CD14-positive monocyte (primary cell): ENCODE measurements around the gene CHMP4B. TPM values are rescaled to one million over a fixed set of nuclear protein-coding genes. Genes with fewer than 3 reads are reported as not detected.

Experiments
- DNase-seq, 3 donors: peaks; one replicate each; pipeline ENCODE4 v3.0.0-alpha.2; 2011 to 2022
- H2AFZ ChIP-seq: 2 replicates; pipeline ENCODE4 v1.6.0; 2012; ENCODE audit warnings: mild to moderate bottlenecking, low read depth, low read length, inconsistent platforms; ENCODE audit not compliant: insufficient read depth, poor library complexity, severe bottlenecking
- H3K27ac ChIP-seq, 2 donors: 1 replicate in 1 of 2; 2 replicates in 1 of 2; pipeline ENCODE4 v1.5.1; 2012 to 2013; ENCODE audit warnings: low read length in 2 of 2, control low read depth in 1 of 2, inconsistent platforms in 1 of 2, low read depth in 1 of 2, mild to moderate bottlenecking in 1 of 2
- H3K27me3 ChIP-seq, 2 donors: one replicate each; pipeline versions ENCODE4 v1.6.0 to v1.6.1; 2011 to 2013; ENCODE audit warnings: low read length in 2 of 2; ENCODE audit not compliant: control insufficient read depth in 2 of 2, insufficient read depth in 2 of 2
- H3K36me3 ChIP-seq, 2 donors: replicated peaks in 1 of 2; 1 replicate in 1 of 2; 2 replicates in 1 of 2; pipeline versions ENCODE4 v1.5.1 to v1.6.1; 2012 to 2013; ENCODE audit warnings: low read length in 2 of 2, control low read depth in 1 of 2, inconsistent platforms in 1 of 2, mild to moderate bottlenecking in 1 of 2; ENCODE audit not compliant: insufficient read depth in 2 of 2, control insufficient read depth in 1 of 2
- H3K4me1 ChIP-seq, 2 donors: 1 replicate in 1 of 2; 2 replicates in 1 of 2; pipeline versions ENCODE4 v1.5.1 to v1.6.1; 2012 to 2013; ENCODE audit warnings: low read length in 2 of 2, control low read depth in 1 of 2, inconsistent platforms in 1 of 2, mild to moderate bottlenecking in 1 of 2, moderate library complexity in 1 of 2; ENCODE audit not compliant: insufficient read depth in 2 of 2, control insufficient read depth in 1 of 2
- H3K4me2 ChIP-seq: replicated peaks from 2 replicates; pipeline ENCODE3; 2012; ENCODE audit warnings: low read length, moderate library complexity, mild to moderate bottlenecking; ENCODE audit not compliant: poor library complexity, severe bottlenecking; ENCODE audit errors: extremely low read depth
- H3K4me3 ChIP-seq, 3 experiments: fragments of 200-600 bp in 1 of 3; sonication (generic) in 1 of 3; replicated peaks in 1 of 3; 1 replicate in 2 of 3; 2 replicates in 1 of 3; pipeline ENCODE4 v1.5.1; 2011 to 2013; ENCODE audit warnings: low read length in 3 of 3, mild to moderate bottlenecking in 3 of 3, control low read depth in 2 of 3, low read depth in 2 of 3, inconsistent platforms in 1 of 3, moderate library complexity in 1 of 3
- H3K79me2 ChIP-seq: 2 replicates; pipeline ENCODE4 v1.6.0; 2012; ENCODE audit warnings: mild to moderate bottlenecking, control low read depth, inconsistent platforms, low read length, moderate library complexity; ENCODE audit not compliant: insufficient read depth
- H3K9ac ChIP-seq: 2 replicates; pipeline ENCODE4 v1.6.0; 2017; ENCODE audit warnings: low read length, mild to moderate bottlenecking; ENCODE audit not compliant: insufficient read depth, poor library complexity, severe bottlenecking
- H3K9me3 ChIP-seq, 2 donors: replicated peaks in 1 of 2; 1 replicate in 1 of 2; 2 replicates in 1 of 2; pipeline versions ENCODE4 v1.5.1 to v1.6.1; 2012 to 2013; ENCODE audit warnings: low read length in 2 of 2, control low read depth in 1 of 2; ENCODE audit not compliant: control insufficient read depth in 1 of 2, insufficient read depth in 1 of 2
- H4K20me1 ChIP-seq: 2 replicates; pipeline ENCODE4 v1.6.0; 2012; ENCODE audit warnings: mild to moderate bottlenecking, low read length, control low read depth, moderate library complexity; ENCODE audit not compliant: insufficient read depth
- H3K27ac Mint-ChIP-seq, 7 donors: one replicate each; pipeline ENCODE4 v1.8.0; 2020; ENCODE audit warnings: mild to moderate bottlenecking in 7 of 7, mixed read lengths in 7 of 7, moderate library complexity in 6 of 7, inconsistent platforms in 2 of 7
- H3K27me3 Mint-ChIP-seq, 3 donors: one replicate each; pipeline ENCODE4 v1.8.0; 2021 to 2022; ENCODE audit warnings: low read depth in 3 of 3, mild to moderate bottlenecking in 3 of 3, mixed read lengths in 3 of 3, moderate library complexity in 3 of 3, inconsistent platforms in 1 of 3
- H3K36me3 Mint-ChIP-seq, 2 donors: one replicate each; pipeline ENCODE4 v1.8.0; 2020; ENCODE audit warnings: mixed read lengths in 2 of 2, inconsistent platforms in 1 of 2, mild to moderate bottlenecking in 1 of 2
- H3K4me1 Mint-ChIP-seq: one replicate; pipeline ENCODE4 v1.8.0; 2020; ENCODE audit warnings: mild to moderate bottlenecking, mixed read lengths
- H3K4me3 Mint-ChIP-seq, 2 donors: one replicate each; pipeline ENCODE4 v1.8.0; 2020; ENCODE audit warnings: mild to moderate bottlenecking in 2 of 2, mixed read lengths in 2 of 2, moderate library complexity in 1 of 2
- H3K9me3 Mint-ChIP-seq, 7 donors: one replicate each; pipeline ENCODE4 v1.8.0; 2020 to 2022; ENCODE audit warnings: mixed read lengths in 7 of 7, mild to moderate bottlenecking in 6 of 7, moderate library complexity in 6 of 7, inconsistent platforms in 2 of 7
- CTCF ChIP-seq: fragments of 200-600 bp; IDR thresholded peaks from one replicate; pipeline ENCODE4 v1.8.0; 2022; ENCODE audit warnings: antibody characterized with exemption, mild to moderate bottlenecking
- WGBS: methylation state at CpG from one replicate; pipeline ENCODE4 v1.1.5; 2013; ENCODE audit warnings: missing lambda C conversion rate; ENCODE audit not compliant: insufficient coverage; 5-methylcytosine and 5-hydroxymethylcytosine counted together
- intact Hi-C, 2 donors: fragments of 100-400 bp; cut with micrococcal nuclease; formaldehyde crosslinking; loops; one replicate each; pipeline versions ENCODE4 v1.15.0 to v1.15.1; 2023
- polyA plus RNA-seq, 3 donors: library from polyadenylated mRNA; depleted of rRNA in 1 of 3; unstranded in 2 of 3; stranded (reverse) in 1 of 3; fragments of 300-500 nt in 2 of 3; fragments of >200 nt in 1 of 3; fragmentation: Illumina TruSeq in 2 of 3; gene quantifications; 1 replicate in 2 of 3; 2 replicates in 1 of 3; pipeline ENCODE4 v1.2.3, GENCODE V29; 2012 to 2021

CHMP4B gene
- polyA plus RNA-seq, 3 donors = 7.1 to 181 (median 10.0) TPM

DNA sequence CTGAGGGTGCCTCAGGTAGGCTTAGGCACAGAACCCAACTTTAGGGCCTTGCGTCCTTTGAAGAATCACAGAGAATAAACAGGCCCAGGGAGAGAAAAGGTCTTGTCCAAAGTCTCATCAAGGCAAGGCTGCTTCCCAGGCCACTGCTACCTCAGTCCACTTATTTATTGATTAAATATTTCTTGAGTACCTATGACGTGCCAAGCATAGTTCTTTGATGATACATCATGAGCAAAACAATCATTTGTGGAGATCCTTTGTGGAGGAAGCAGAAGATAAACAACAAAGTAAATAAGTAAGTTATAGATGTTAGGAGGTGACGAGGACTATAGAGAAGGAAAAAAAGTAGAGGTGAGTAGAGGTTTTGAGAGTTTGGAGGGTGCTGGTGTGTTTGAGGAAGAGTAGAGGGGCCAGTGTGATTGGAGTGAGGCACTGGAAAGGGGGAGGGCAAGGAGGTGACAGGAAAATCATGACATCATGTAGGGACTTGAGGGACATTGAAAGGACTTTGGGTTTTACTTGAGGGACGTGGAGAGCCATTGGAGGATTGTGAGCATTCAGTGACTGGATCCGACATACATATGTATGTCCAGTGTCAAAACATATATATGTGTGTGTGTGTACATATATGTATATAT, 14.1 kb upstream of the CHMP4B start:
- no peaks in the 10 kb centered on the region for H3K36me3 ChIP-seq
- H3K27ac Mint-ChIP-seq = no peak overlapping the region
- H2AFZ ChIP-seq = no peak overlapping the region
- TF ChIP-seq CTCF = no peak
- peaks cover 0 to 2% (median 0%) of the 10 kb centered on the region in 7 donors for H3K9me3 Mint-ChIP-seq
- no peaks in the 10 kb centered on the region for H3K79me2 ChIP-seq
- peaks cover 0 to 3% (median 0%) of the 10 kb centered on the region in 3 donors for H3K27me3 Mint-ChIP-seq
- H3K36me3 Mint-ChIP-seq = peaks cover under 1 to 2% of the 10 kb centered on the region in 2 donors
- H3K4me1 Mint-ChIP-seq = peaks cover 27% of the 10 kb centered on the region
- H3K4me3 Mint-ChIP-seq = no peak overlapping the region
- H3K9ac ChIP-seq = no peak overlapping the region
- H3K4me3 ChIP-seq = no peak overlapping the region
- H3K27ac ChIP-seq = no peak overlapping the region
- no peaks in the 10 kb centered on the region for H3K27me3 ChIP-seq
- intact Hi-C loops = no loop called here
- no peaks in the 10 kb centered on the region for H3K9me3 ChIP-seq
- H4K20me1 ChIP-seq = no peaks in the 10 kb centered on the region
- no peak overlapping the region for H3K4me2 ChIP-seq
- WGBS = 100% methylated on average over 2 of the region's 5 CpGs
- H3K4me1 ChIP-seq = peaks cover 10 to 14% of the 10 kb centered on the region in 2 donors
- no peak for DNase-seq

DNA sequence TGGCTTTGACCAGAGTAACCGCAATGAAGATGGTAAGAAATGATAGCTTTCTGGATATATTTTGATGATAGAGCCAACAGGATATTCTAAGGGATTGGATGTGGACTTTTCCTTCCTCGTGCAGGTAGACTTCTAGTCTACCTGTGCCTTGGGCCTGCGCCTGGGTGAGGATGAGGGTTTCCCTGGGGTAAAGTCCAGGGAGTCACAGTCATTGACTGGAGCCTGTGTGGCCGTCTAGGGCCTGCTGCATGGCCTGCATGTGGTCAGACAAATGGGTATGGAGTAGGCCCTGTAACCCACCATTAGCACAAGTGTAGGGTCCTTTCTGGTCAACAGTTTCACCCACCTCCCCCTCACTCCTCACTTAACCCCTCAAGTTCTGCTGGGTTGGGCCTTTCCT, 12.7 kb upstream of the CHMP4B start:
- no peak overlapping the region for H2AFZ ChIP-seq
- H3K4me2 ChIP-seq = no peak overlapping the region
- Mint-ChIP-seq H3K9me3 (peaks cover 0 to 2% (median 0%) of the 10 kb centered on the region in 7 donors), H3K4me1 (peaks cover 18% of the 10 kb centered on the region), H3K36me3 (no peaks in the 10 kb centered on the region), H3K27ac (no peak overlapping the region), H3K27me3 (peaks cover 0 to 4% (median 0%) of the 10 kb centered on the region in 3 donors), H3K4me3 (no peak overlapping the region)
- no peaks in the 10 kb centered on the region for H3K36me3 ChIP-seq
- 90% methylated on average over 3 of the region's 4 CpGs for WGBS
- no peaks in the 10 kb centered on the region for H3K27me3 ChIP-seq
- DNase-seq = no peak
- no peak overlapping the region for H3K27ac ChIP-seq
- H3K4me1 ChIP-seq = peaks cover 10 to 14% of the 10 kb centered on the region in 2 donors
- TF ChIP-seq CTCF = no peak
- H3K9me3 ChIP-seq = no peaks in the 10 kb centered on the region
- no peaks in the 10 kb centered on the region for H3K79me2 ChIP-seq
- no peak overlapping the region for H3K9ac ChIP-seq
- no peaks in the 10 kb centered on the region for H4K20me1 ChIP-seq
- H3K4me3 ChIP-seq = no peak overlapping the region
- intact Hi-C loops = no loop called here
